IPS DF 19.7 (cell line): ENCODE results near the gene TTC28.
A peak's percentile ranks its signal among the peaks of the same experiment; 100 is the strongest.

Source experiments
- DNase-seq: peaks from one replicate; pipeline ENCODE4 v3.0.0-alpha.2; 2013; ENCODE audit warnings: low read depth, low spot score

Gene TTC28

DNA sequence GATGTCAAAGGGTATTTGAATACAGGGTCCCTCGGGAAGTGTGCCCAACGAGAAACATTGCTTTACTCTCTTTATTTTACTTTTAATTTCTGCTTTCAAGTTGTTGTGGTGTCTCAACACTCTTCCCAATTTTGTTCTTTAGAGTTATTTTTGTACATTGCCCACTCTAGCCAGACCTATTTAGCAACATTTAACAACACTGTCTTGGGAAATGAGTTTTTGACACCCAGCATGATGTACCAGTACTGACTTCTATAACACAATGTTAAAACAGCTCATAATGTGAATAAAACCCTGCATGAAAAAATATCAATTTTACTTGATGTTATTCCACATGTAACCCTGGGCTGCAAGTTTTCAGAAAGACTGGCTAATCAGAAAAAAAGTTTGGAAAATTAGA, 410.4 kb downstream of the TTC28 start:
- no peak for DNase-seq

GRCh38 chr22:28268850-28269249, 410.8 kb downstream of the TTC28 start:
- no peak for DNase-seq

- no peak for DNase-seq
These were observed 411.5 kb downstream of the TTC28 start for GRCh38 chr22:28268171-28268570.

DNA sequence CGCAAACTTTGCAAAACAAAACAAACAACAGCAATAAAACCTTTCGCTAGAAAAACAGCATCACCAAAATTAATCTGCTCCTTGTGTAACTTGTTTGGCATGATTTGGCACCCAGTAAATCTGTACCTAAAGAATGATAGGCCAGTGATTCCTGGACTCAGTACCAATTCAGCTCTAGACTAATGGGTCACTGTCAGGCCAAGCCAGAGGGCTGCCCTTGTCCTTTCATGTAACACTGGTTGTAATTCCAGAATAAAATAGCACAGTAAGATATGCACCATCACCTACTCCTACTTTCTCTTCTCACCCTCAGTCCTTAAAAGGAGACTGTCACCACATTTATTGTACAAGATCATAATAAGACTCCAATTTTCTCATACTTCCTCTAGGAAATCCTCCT, 419.0 kb downstream of the TTC28 start:
- no peak for DNase-seq

- DNase-seq = no peak
These were observed 419.8 kb downstream of the TTC28 start for GRCh38 chr22:28259774-28260312.

DNA sequence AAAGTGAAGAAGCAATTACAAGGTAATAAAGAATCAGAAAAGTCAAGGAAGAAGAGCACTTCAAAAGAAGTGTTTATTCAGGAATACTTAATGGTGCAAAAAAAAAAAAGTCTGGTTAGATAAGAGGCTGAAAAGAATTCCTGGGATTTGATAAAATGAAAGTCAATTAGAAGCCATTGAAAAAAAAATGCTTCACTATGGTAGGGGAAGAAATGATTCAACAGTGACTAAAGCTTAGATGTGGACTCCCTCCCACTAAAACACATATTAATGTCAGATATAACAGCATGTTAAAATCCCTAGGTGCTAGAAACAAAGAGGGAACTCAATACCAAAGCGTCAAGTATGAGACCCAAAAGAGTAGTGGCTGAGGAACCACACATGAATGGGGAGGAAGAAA, 425.2 kb downstream of the TTC28 start:
- no peak for DNase-seq

DNA sequence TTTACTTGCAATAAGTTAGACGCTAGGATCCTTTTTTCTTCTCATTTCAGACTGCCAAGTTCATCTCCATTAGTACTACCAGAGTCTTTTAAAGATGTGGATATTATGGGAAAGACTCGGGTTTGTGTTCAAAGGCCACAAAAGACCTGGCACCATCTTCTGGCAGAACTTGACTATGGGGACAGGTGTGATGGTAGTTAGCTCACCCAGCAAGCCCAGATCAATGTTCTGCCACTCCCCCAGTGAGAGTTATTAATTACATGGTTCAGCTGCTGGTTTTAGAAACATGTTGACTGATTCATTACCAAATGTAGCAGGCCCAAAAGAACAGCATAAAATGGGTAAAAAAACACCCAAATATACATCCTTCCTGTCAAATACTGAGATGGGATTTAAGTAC, 427.1 kb downstream of the TTC28 start:
- DNase-seq = no peak

GRCh38 chr22:28250036-28250695, 429.5 kb downstream of the TTC28 start:
- DNase-seq = no peak

GRCh38 chr22:28249402-28249801, 430.2 kb downstream of the TTC28 start:
- no peak for DNase-seq

DNA sequence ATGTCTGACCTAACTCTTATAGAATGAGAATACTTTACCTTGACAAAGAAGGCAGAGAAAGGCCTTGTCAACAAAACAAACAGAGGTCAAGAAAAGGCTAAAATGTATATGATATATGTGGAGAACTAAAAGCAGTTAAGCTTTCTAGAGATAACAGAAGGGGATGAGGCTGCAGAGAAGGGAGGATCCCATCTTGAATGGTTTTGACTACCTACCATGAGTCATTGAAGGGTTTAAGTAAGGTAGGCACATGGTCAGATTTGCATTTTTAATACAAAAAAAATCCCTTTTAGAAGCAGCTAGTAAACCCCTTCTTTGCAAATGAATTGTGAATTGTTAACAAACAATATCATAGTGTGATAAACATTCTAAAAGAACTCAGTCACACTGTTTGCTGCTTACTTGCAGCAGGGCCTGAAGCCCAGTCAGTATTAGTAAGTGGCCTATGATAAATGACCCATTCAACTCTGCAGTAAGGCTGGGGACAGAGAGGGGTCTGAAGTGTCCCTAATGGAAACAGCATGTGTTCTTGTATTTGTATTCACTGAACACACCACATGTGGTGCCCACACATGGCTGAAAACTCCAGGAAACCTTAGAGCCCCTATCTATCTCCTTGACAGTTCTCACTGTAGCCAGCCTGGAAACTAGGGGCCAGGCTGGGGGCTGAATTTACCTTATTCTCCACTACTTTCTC, 431.8 kb downstream of the TTC28 start:
- DNase-seq = peak; percentile 9

- no peak for DNase-seq
These were observed 432.5 kb downstream of the TTC28 start for GRCh38 chr22:28247136-28247535.

DNA sequence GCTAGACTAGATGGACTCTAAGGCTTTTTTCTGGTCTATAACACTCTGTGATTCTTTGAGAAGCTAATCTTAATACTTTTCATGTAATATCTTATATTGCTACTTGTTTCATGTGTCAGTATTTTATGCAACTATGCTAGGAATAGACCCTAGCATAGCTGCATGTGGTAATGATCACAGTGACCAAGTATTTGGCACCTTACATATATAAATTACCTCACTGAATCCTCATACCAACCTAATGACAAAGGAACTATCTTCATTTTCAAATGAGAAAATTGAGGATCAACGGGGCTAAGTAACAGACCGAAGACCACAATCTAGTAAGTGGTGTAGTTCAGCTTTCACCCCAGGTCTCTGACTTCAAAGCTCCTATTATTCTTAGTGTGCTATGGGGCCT, 433.2 kb downstream of the TTC28 start:
- no peak for DNase-seq

DNA sequence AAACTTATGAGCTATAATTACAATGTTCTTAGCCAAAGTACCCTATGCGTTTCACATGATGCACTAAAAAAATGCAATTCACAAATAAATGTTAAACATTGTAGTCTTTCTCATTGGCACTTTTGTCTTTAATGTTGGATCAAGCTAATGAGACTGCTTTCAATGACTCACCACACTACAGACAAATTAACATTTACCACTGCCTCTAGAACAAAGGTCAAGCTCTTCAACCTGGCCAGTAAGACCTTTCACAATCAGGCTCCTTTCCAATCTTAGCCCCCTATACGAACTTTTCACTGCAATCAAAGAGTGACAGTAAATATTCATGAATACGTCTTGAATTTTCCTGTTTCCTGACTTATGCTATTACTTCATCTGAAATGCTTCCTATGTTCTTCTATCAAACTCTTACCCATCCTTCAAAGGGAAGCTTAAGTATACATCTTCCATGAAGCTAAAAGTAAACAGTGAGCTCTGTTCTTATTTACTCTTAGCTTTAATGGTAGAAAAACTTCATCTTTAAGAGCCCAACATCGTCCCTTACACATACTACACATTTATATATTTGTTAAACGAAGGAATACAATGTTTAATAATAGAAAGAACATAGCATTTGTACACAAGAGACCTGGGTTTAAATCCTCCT, 433.9 kb downstream of the TTC28 start:
- no peak for DNase-seq

DNA sequence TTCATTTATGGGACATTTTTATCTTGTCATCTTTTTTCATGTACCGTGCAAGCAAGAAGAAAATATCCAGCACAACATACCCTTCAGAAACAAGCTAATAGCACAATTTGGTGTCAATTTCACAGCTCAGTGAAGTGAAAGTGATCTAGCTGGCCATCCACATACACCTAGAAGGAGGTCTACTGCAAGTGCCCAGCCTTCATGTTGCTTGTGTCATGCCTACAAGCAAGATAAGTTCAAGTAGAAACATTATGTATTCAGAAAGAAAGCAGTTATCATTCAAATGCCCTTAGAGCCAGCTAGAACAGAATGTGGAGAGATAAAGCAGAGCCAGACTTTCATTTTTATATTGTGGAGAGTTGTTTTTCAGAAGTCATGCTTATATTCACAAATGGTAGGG, 434.9 kb downstream of the TTC28 start:
- DNase-seq = no peak

DNA sequence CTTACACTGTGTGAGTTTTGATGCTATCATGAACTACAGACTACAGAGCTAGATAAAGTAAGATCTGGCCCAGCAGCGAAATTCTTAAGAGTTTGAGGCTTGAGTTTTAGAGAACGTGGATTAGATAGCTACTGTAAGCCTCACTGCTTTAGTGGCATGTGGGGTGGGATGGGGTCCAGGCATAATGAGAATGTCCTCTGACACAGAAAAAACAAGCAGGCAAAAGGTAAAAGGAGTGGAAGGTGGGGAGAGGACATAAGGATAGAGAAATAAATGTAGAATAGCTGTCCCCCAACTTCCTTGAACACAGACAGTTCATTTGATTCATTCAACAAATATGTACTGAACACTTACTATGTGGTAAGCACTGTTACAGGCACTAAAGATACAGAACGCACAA, 436.1 kb downstream of the TTC28 start:
- DNase-seq = no peak

DNA sequence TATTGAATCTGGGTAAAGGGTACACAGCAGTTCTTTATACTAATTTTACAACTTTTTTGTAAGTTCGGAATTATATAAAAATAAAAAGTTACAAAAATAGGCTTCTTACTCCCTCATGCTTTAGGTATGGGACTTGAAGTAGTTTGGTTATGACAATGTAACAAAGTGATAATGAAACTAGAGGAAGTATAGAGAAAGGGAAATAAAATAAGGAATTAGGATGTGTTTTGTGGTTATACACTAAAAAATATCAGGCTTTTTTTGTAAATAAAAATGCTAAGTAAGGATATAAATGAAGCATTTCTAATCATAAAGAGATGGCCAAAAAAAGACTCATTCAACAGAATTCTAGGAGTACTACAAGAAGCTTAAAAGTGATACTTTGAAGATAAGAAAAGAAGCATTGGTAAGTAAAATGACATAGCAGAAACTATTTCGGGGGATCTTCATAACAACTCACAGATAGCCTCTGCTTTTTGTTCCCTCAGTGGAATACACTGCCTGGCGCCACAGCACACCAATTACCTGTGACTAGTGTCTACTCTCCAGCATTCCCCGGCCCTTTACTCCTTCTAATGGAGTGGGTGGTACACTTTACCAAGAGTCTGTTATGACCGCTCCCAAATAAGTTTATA, 437.9 kb downstream of the TTC28 start:
- DNase-seq = no peak

DNA sequence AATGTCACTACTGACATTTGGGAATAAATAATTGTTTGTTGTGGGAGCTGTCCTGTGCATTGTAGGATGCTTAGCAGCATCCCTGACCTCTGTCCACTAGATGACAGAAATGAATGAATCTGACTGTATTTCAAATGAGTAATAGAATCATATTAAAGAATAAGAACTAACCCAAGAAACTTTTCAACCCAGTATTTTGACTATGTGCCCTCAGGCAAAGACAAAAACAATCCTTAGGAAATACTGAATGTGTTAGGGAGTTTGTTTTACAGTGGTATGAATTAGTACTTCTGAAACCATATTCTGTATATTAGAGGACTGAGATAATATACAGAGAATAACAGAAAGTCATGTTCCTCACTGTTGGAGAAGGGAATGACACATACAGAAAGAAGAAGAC, 439.7 kb downstream of the TTC28 start:
- DNase-seq = no peak

DNA sequence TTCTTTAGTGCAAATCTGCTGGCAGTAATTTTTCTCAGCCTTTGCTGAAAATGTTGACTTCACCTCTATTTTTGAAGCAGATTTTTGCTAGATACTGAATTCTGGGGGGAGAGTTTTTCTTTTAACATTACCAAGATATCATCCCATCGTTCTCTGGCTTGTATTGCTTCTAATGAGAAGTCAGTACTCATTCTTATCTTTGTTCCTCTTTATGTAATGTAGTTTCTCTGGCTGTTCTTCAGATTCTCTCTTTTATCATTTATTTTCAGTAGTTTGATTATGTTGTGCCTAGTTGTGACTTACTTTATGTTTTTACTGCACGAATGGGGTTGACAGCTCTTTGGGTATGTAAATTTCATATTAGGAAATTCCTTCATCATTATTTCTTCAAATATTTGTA, 441.9 kb downstream of the TTC28 start:
- no peak for DNase-seq

DNA sequence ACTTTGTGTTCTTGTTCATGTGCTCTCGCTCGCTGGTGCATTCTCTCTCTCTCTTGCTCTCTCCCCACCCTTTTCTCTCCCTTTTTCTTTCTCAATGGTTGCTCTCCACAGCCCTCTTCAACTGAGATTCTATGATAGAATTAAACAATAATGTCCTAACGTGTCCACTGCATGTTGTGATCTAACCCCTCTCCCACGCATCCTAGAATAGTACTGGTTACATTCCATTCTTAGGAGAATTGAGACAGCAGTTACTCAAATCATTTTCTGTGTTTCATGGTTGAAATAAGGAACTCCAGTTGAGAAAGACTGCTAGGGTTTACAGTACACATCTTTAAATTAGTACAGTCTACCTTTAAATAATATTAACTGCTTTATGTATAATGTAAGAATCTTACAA, 442.5 kb downstream of the TTC28 start:
- DNase-seq = no peak

GRCh38 chr22:28232204-28232603, 447.4 kb downstream of the TTC28 start:
- DNase-seq = no peak

- DNase-seq = peak; percentile 17
These were observed 448.2 kb downstream of the TTC28 start for GRCh38 chr22:28231441-28231840.

- no peak for DNase-seq
These were observed 449.0 kb downstream of the TTC28 start for GRCh38 chr22:28230671-28231070.
